ENCODE data around the gene GP9. TPM values are rescaled to one million over a fixed set of nuclear protein-coding genes. Genes with fewer than 3 reads are reported as not detected.

The GP9 gene
- total and polyA plus RNA-seq, 4 donors = 0.16 to 12.0 TPM; not detected in 2

GRCh38 chr3:129061023-129061887 lies 676 bp downstream of the GP9 start:
- WGBS = 92% methylated on average over 19 of the region's 19 CpGs
- TF ChIP-seq JUND (IDR thresholded peaks at IDR 0.05) (no peak), NR2F2 (IDR thresholded peaks at IDR 0.05) (no peak), RAD21 (IDR thresholded peaks at IDR 0.05) (no peak), FOXA2 (IDR thresholded peaks at IDR 0.05) (no peak), EGR1 (IDR thresholded peaks at IDR 0.05; ENCODE audit: low read depth in 2 of 2) (no peak), HNF4G (IDR thresholded peaks at IDR 0.05) (no peak), FOXA1 (IDR thresholded peaks at IDR 0.05) (no peak), ZBTB33 (IDR thresholded peaks at IDR 0.05) (no peak), TAF1 (conservative IDR thresholded peaks at IDR 0.05) (no peak), YY1 (IDR thresholded peaks at IDR 0.05) (no peak), RXRA (IDR thresholded peaks at IDR 0.05) (no peak), HNF4A (conservative IDR thresholded peaks at IDR 0.05) (no peak), MAX (IDR thresholded peaks at IDR 0.05) (no peak), GABPA (IDR thresholded peaks at IDR 0.05 in 1 of 2, conservative IDR thresholded peaks at IDR 0.05 in 1 of 2) (no peak), REST (IDR thresholded peaks at IDR 0.05) (no peak), SP1 (IDR thresholded peaks at IDR 0.05) (no peak)
- TF ChIP-seq, protein P1, sequence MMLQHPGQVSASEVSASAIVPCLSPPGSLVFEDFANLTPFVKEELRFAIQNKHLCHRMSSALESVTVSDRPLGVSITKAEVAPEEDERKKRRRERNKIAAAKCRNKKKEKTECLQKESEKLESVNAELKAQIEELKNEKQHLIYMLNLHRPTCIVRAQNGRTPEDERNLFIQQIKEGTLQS (IDR thresholded peaks at IDR 0.05) = no peak
- TF ChIP-seq, protein P2, sequence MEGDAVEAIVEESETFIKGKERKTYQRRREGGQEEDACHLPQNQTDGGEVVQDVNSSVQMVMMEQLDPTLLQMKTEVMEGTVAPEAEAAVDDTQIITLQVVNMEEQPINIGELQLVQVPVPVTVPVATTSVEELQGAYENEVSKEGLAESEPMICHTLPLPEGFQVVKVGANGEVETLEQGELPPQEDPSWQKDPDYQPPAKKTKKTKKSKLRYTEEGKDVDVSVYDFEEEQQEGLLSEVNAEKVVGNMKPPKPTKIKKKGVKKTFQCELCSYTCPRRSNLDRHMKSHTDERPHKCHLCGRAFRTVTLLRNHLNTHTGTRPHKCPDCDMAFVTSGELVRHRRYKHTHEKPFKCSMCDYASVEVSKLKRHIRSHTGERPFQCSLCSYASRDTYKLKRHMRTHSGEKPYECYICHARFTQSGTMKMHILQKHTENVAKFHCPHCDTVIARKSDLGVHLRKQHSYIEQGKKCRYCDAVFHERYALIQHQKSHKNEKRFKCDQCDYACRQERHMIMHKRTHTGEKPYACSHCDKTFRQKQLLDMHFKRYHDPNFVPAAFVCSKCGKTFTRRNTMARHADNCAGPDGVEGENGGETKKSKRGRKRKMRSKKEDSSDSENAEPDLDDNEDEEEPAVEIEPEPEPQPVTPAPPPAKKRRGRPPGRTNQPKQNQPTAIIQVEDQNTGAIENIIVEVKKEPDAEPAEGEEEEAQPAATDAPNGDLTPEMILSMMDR (IDR thresholded peaks at IDR 0.05; ENCODE audit: low read depth, low read length, missing input control) = no peak
- Histone ChIP-seq H3K4me3 (ENCODE audit: low read depth in 1 of 3, low read length in 3 of 3) (no peak overlapping the region), H3K4me1 (ENCODE audit: control insufficient read depth in 4 of 4, insufficient read depth in 4 of 4, low read length in 3 of 4) (peaks cover 2 to 11% (median 10%) of the 10 kb centered on the region in 4 donors), H3K27ac (ENCODE audit: low read depth in 1 of 2, low read length in 2 of 2) (no peak overlapping the region), H3K27me3 (ENCODE audit: control insufficient read depth in 4 of 4, insufficient read depth in 4 of 4, low read length in 3 of 4) (no peaks in the 10 kb centered on the region), H3K9ac (ENCODE audit: low read depth in 1 of 2, low read length in 2 of 2) (no peak overlapping the region), H3K36me3 (ENCODE audit: control insufficient read depth in 4 of 4, insufficient read depth in 3 of 4, low read depth in 1 of 4, low read length in 3 of 4) (no peaks in the 10 kb centered on the region), H3K9me3 (ENCODE audit: control insufficient read depth in 4 of 4, low read length in 3 of 4) (no peaks in the 10 kb centered on the region)
- no peak for DNase-seq (ENCODE audit: low spot score)

Measured in liver (tissue), 9 donors.